Panc1 (cell line): ENCODE results near the gene GALNTL6. TPM values are rescaled to one million over a fixed set of nuclear protein-coding genes. Genes with fewer than 3 reads are reported as not detected.

ENCODE experiments used
- ATAC-seq: fragments of 200-7000 bp; cut with Tn5 transposase; 2 replicates; pipeline ENCODE4 v1.9.1; 2020; ENCODE audit warnings: mild to moderate bottlenecking, moderate library complexity
- BruUV-seq: library from RNA; stranded (reverse); fragments of 400-500 nt; replicated peaks from 2 replicates; lab custom pipeline; 2021; lab: Mats Ljungman, UMichigan
- CTCF ChIA-PET: fragments of 300-600 bp; sonication (Branson Sonifier 250); formaldehyde crosslinking; loops from one replicate; lab custom pipeline; 2022; ENCODE audit warnings: antibody characterized with exemption; lab: Charles Lee
- POLR2A ChIA-PET: fragments of 300-600 bp; sonication (Branson Sonifier 250); formaldehyde crosslinking; loops from one replicate; lab custom pipeline; 2022; ENCODE audit warnings: antibody characterized with exemption; lab: Charles Lee
- DNase-seq: peaks from one replicate; pipeline ENCODE4 v3.0.0-alpha.2; 2010; ENCODE audit warnings: low read depth, low spot score
- H3K27ac ChIP-seq: 2 replicates; pipeline ENCODE4 v1.5.1; 2011; ENCODE audit warnings: mild to moderate bottlenecking, low read length, inconsistent platforms
- H3K27me3 ChIP-seq: fragments of 200-500 bp; sonication (Bioruptor generic); 2 replicates; pipeline ENCODE4 v1.6.0; 2014; ENCODE audit warnings: low read length, inconsistent platforms; ENCODE audit not compliant: control insufficient read depth, insufficient read depth
- H3K36me3 ChIP-seq: fragments of 200-500 bp; sonication (Bioruptor generic); 2 replicates; pipeline ENCODE4 v1.5.1; 2014; ENCODE audit warnings: inconsistent platforms, mild to moderate bottlenecking, low read length, moderate library complexity; ENCODE audit not compliant: control insufficient read depth, insufficient read depth
- H3K4me1 ChIP-seq: 2 replicates; pipeline ENCODE4 v1.5.1; 2011; ENCODE audit warnings: inconsistent platforms, mild to moderate bottlenecking, low read length, moderate library complexity; ENCODE audit not compliant: control insufficient read depth, insufficient read depth
- H3K4me3 ChIP-seq, 2 experiments: 2 replicates each; pipeline ENCODE4 v1.5.1; 2011 to 2012; ENCODE audit warnings: low read depth in 2 of 2, low read length in 2 of 2, mild to moderate bottlenecking in 2 of 2, inconsistent platforms in 1 of 2, moderate library complexity in 1 of 2
- H3K9me3 ChIP-seq: fragments of 200-500 bp; sonication (Bioruptor generic); 2 replicates; pipeline ENCODE4 v1.5.1; 2014; ENCODE audit warnings: low read depth, mild to moderate bottlenecking, inconsistent platforms, low read length, moderate library complexity; ENCODE audit not compliant: control insufficient read depth, insufficient read depth
- POLR2AphosphoS5 ChIP-seq: IDR thresholded peaks from 2 replicates; pipeline ENCODE4 v1.6.1; 2012; ENCODE audit warnings: mild to moderate bottlenecking, low read depth, low read length, moderate library complexity
- SIN3A ChIP-seq: IDR thresholded peaks from 2 replicates; pipeline ENCODE4 v1.6.1; 2012; ENCODE audit warnings: low read depth, mild to moderate bottlenecking, low read length, moderate library complexity, borderline replicate concordance; ENCODE audit not compliant: insufficient read depth
- TCF7L2 ChIP-seq: IDR thresholded peaks from 2 replicates; pipeline ENCODE4 v1.6.1; 2011; ENCODE audit warnings: mild to moderate bottlenecking, low read depth, low read length, inconsistent platforms
- in situ Hi-C: cut with HindIII; loops from 2 replicates; pipeline ENCODE4 v1.10.0; 2016; ENCODE audit warnings: low sequenced_read_pairs, low pct_unique_long_range_greater_than_20kb
- intact Hi-C: fragments of 100-400 bp; cut with micrococcal nuclease; formaldehyde crosslinking; loops from one replicate; pipeline ENCODE4 v1.10.0; 2022; ENCODE audit not compliant: unreplicated experiment
- total RNA-seq: library from RNA; stranded (reverse); gene quantifications from one replicate; pipeline ENCODE4 v1.2.1, GENCODE V29; 2021; ENCODE audit not compliant: unreplicated experiment
- TF ChIP-seq, protein P1 (sequence below): fragments of 450-650 bp; IDR thresholded peaks from 2 replicates; pipeline ENCODE4 v1.5.1; 2017; ENCODE audit warnings: mild to moderate bottlenecking
- TF ChIP-seq, protein P2 (sequence below), 2 experiments: IDR thresholded peaks; 2 replicates each; pipeline ENCODE4 v1.6.1; 2011 to 2012; ENCODE audit warnings: low read depth in 2 of 2, control low read depth in 1 of 2, low read length in 1 of 2, mild to moderate bottlenecking in 1 of 2, moderate library complexity in 1 of 2; ENCODE audit not compliant: insufficient read depth in 1 of 2

Gene GALNTL6
- total RNA-seq, 1 experiment from 2014 or later, result not detected

DNA sequence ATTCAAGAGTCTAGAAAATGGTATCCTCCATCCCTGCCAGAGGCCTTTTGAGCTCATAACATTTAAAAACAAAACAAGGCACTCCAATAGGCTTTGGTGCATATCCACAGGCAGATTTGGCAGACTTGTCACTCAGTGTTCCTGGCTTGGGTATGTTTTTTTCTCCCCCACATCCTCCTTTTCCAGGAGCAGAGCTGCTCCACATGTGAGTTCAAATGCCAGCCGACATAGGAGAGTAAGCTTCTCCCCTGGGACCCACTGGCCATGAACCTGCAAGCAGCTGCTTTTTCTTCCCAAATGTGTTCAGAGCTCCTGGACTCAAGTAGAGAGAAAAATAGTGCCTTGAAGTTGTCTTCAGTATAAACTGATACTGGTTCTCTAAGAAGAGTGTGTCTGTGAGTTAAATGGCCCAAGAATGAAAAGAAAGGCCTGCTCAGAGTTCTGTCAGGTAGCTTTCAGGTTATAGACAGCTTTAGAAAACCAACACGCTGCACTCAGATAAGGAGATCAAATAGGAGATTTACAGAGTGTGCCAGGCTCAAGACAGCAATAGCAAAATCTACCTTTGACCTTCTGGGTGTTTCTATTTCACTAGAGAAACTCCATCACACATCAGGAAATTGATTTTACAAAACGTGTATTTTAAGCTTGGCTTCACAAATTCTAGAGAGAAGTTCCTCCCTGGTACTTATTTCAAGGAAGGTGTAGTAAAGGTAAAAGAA, 1192.9 kb downstream of the GALNTL6 start:
- TF ChIP-seq POLR2AphosphoS5 (no peak), SIN3A (no peak), TCF7L2 (no peak)
- TF ChIP-seq, protein P1, sequence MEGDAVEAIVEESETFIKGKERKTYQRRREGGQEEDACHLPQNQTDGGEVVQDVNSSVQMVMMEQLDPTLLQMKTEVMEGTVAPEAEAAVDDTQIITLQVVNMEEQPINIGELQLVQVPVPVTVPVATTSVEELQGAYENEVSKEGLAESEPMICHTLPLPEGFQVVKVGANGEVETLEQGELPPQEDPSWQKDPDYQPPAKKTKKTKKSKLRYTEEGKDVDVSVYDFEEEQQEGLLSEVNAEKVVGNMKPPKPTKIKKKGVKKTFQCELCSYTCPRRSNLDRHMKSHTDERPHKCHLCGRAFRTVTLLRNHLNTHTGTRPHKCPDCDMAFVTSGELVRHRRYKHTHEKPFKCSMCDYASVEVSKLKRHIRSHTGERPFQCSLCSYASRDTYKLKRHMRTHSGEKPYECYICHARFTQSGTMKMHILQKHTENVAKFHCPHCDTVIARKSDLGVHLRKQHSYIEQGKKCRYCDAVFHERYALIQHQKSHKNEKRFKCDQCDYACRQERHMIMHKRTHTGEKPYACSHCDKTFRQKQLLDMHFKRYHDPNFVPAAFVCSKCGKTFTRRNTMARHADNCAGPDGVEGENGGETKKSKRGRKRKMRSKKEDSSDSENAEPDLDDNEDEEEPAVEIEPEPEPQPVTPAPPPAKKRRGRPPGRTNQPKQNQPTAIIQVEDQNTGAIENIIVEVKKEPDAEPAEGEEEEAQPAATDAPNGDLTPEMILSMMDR, result no peak
- TF ChIP-seq, protein P2, sequence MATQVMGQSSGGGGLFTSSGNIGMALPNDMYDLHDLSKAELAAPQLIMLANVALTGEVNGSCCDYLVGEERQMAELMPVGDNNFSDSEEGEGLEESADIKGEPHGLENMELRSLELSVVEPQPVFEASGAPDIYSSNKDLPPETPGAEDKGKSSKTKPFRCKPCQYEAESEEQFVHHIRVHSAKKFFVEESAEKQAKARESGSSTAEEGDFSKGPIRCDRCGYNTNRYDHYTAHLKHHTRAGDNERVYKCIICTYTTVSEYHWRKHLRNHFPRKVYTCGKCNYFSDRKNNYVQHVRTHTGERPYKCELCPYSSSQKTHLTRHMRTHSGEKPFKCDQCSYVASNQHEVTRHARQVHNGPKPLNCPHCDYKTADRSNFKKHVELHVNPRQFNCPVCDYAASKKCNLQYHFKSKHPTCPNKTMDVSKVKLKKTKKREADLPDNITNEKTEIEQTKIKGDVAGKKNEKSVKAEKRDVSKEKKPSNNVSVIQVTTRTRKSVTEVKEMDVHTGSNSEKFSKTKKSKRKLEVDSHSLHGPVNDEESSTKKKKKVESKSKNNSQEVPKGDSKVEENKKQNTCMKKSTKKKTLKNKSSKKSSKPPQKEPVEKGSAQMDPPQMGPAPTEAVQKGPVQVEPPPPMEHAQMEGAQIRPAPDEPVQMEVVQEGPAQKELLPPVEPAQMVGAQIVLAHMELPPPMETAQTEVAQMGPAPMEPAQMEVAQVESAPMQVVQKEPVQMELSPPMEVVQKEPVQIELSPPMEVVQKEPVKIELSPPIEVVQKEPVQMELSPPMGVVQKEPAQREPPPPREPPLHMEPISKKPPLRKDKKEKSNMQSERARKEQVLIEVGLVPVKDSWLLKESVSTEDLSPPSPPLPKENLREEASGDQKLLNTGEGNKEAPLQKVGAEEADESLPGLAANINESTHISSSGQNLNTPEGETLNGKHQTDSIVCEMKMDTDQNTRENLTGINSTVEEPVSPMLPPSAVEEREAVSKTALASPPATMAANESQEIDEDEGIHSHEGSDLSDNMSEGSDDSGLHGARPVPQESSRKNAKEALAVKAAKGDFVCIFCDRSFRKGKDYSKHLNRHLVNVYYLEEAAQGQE (IDR thresholded peaks at IDR 0.05; ENCODE audit: insufficient read depth in 1 of 2, low read depth in 2 of 2, low read length in 1 of 2), result no peak
- no peaks in the 10 kb centered on the region for H3K9me3 ChIP-seq
- CTCF ChIA-PET, result no interaction called here
- H3K27me3 ChIP-seq, result no peaks in the 10 kb centered on the region
- POLR2A ChIA-PET, result no interaction called here
- H3K4me3 ChIP-seq, result no peak overlapping the region
- no peaks in the 10 kb centered on the region for H3K4me1 ChIP-seq
- intact Hi-C loops, result no loop called here
- BruUV-seq, result no TSS peak
- in situ Hi-C loops, result no loop called here
- ATAC-seq (no peak), DNase-seq (no peak)
- no peak overlapping the region for H3K27ac ChIP-seq
- H3K36me3 ChIP-seq, result no peaks in the 10 kb centered on the region

DNA sequence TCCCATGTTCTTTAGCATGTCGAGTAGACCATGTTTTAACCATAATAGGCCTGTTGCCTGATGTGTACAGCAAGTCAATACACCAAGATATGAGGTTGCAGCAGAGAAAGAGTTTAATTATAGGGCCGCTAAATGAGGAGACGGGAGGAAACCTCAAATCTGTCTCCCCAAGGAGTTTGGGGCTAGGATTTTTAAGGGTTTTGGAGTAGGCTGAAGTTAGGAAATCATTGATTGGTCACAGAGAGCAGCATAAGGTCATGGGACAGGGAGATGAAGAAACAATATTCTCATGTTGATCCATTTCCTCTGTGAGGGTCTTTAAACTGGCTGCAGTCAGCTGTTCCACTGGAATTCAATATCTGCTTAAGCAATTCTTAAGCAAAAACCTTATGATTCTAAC, 1195.2 kb downstream of the GALNTL6 start:
- POLR2A ChIA-PET, result no interaction called here
- DNase-seq (no peak), ATAC-seq (no peak)
- Histone ChIP-seq H3K27me3 (no peaks in the 10 kb centered on the region), H3K27ac (no peak overlapping the region), H3K4me3 (no peak overlapping the region), H3K36me3 (no peaks in the 10 kb centered on the region), H3K9me3 (no peaks in the 10 kb centered on the region), H3K4me1 (no peaks in the 10 kb centered on the region)
- no TSS peak for BruUV-seq
- CTCF ChIA-PET, result no interaction called here
- intact Hi-C loops (no loop called here), in situ Hi-C loops (no loop called here)
- TF ChIP-seq TCF7L2 (no peak), SIN3A (no peak), POLR2AphosphoS5 (no peak)
- TF ChIP-seq, protein P2 (IDR thresholded peaks at IDR 0.05; ENCODE audit: insufficient read depth in 1 of 2, low read depth in 2 of 2, low read length in 1 of 2), result no peak
- TF ChIP-seq, protein P1, result no peak
